NCI-H2107 treated with DMSO at 0.1 percent for 48 hours (cell line): ENCODE data around the gene ACCSL.

Experiments used
- DNase-seq: peaks from one replicate; lab custom pipeline; 2025; ENCODE audit not compliant: unreplicated experiment; lab: John Stamatoyannopoulos, UW

The ACCSL gene

GRCh38 chr11:44017443-44018126 lies 30.2 kb upstream of the ACCSL start:
- no peak for DNase-seq

GRCh38 chr11:44018127-44018521 lies 29.7 kb upstream of the ACCSL start:
- no peak for DNase-seq

- no peak for DNase-seq
Measured at GRCh38 chr11:44018829-44019228, 29.0 kb upstream of the ACCSL start.

GRCh38 chr11:44024977-44025376 lies 22.8 kb upstream of the ACCSL start:
- DNase-seq: no peak

- no peak for DNase-seq
Measured at GRCh38 chr11:44025727-44026126, 22.1 kb upstream of the ACCSL start.

GRCh38 chr11:44028401-44028800 lies 19.4 kb upstream of the ACCSL start:
- no peak for DNase-seq

- no peak for DNase-seq
Measured at GRCh38 chr11:44028816-44029506, 18.8 kb upstream of the ACCSL start.

- no peak for DNase-seq
Measured at GRCh38 chr11:44029507-44029845, 18.3 kb upstream of the ACCSL start.

- no peak for DNase-seq
Measured at GRCh38 chr11:44029977-44030911, 17.5 kb upstream of the ACCSL start.

- no peak for DNase-seq
Measured at GRCh38 chr11:44030996-44031395, 16.8 kb upstream of the ACCSL start.

- DNase-seq: no peak
Measured at GRCh38 chr11:44031549-44031948, 16.2 kb upstream of the ACCSL start.

- no peak for DNase-seq
Measured at GRCh38 chr11:44032299-44033085, 15.3 kb upstream of the ACCSL start.

- no peak for DNase-seq
Measured at GRCh38 chr11:44033411-44033850, 14.3 kb upstream of the ACCSL start.

- no peak for DNase-seq
Measured at GRCh38 chr11:44033856-44034255, 13.9 kb upstream of the ACCSL start.

GRCh38 chr11:44034639-44035038 lies 13.1 kb upstream of the ACCSL start:
- no peak for DNase-seq

GRCh38 chr11:44036811-44037657 lies 10.7 kb upstream of the ACCSL start:
- DNase-seq: peak; percentile 83

- DNase-seq: no peak
Measured at GRCh38 chr11:44037658-44037998, 10.2 kb upstream of the ACCSL start.

- no peak for DNase-seq
Measured at GRCh38 chr11:44043157-44043556, 4.6 kb upstream of the ACCSL start.

GRCh38 chr11:44046182-44046581 lies 1.6 kb upstream of the ACCSL start:
- no peak for DNase-seq

GRCh38 chr11:44047298-44047697 lies 483 bp upstream of the ACCSL start:
- DNase-seq: no peak
